GM13976 (cell line): ENCODE measurements around the gene DAPK1.

Experiments used
- DNase-seq: peaks from one replicate; pipeline ENCODE4 v3.0.0; 2012; ENCODE audit warnings: low spot score
- CTCF ChIP-seq: IDR thresholded peaks from 2 replicates; pipeline ENCODE4 v1.5.1; 2012; ENCODE audit warnings: borderline replicate concordance, mild to moderate bottlenecking; ENCODE audit not compliant: insufficient read depth; ENCODE audit errors: extremely low read depth, missing control alignments, control extremely low read depth
- in situ Hi-C: fragments of 300-500 bp; cut with MboI; formaldehyde crosslinking; loops from one replicate; pipeline ENCODE4 v1.12.0; 2022; ENCODE audit warnings: low sequenced_read_pairs, mixed read lengths, inconsistent platforms; ENCODE audit not compliant: unreplicated experiment

Gene DAPK1

GRCh38 chr9:87653941-87654340 is 156.3 kb downstream of the DAPK1 start:
- no peak for DNase-seq
- in situ Hi-C loops, result loop anchor here (25.0 kb wide), 1 partner anchor 317 kb away; no protein-coding TSS in a partner anchor
- TF ChIP-seq CTCF, result no peak

- DNase-seq, result no peak
- in situ Hi-C loops, result loop anchor here (25.0 kb wide), 1 partner anchor 318 kb away; no protein-coding TSS in a partner anchor
- TF ChIP-seq CTCF, result no peak
Observed at GRCh38 chr9:87655731-87656130, 158.1 kb downstream of the DAPK1 start.

GRCh38 chr9:87656485-87656884 is 158.8 kb downstream of the DAPK1 start:
- no peak for DNase-seq
- in situ Hi-C loops, result loop anchor here (25.0 kb wide), 1 partner anchor 319 kb away; no protein-coding TSS in a partner anchor
- TF ChIP-seq CTCF, result no peak

- DNase-seq, result no peak
- in situ Hi-C loops, result loop anchor here (25.0 kb wide), 1 partner anchor 320 kb away; no protein-coding TSS in a partner anchor
Observed at GRCh38 chr9:87657190-87657589, 159.5 kb downstream of the DAPK1 start.

GRCh38 chr9:87657893-87658292 is 160.2 kb downstream of the DAPK1 start:
- in situ Hi-C loops, result loop anchor here (25.0 kb wide), 1 partner anchor 321 kb away; no protein-coding TSS in a partner anchor
- TF ChIP-seq CTCF, result no peak
- no peak for DNase-seq

More at GRCh38 chr9:87657190-87657589, 159.5 kb downstream of the DAPK1 start:
- no peak for TF ChIP-seq CTCF

GRCh38 chr9:87658511-87658910 is 160.8 kb downstream of the DAPK1 start:
- DNase-seq, result no peak
- TF ChIP-seq CTCF, result no peak
- in situ Hi-C loops, result loop anchor here (25.0 kb wide), 1 partner anchor 321 kb away; no protein-coding TSS in a partner anchor
